Testis (tissue), 3 donors: ENCODE measurements around the gene PRKAG3. TPM values are rescaled to one million over a fixed set of nuclear protein-coding genes. Genes with fewer than 3 reads are reported as not detected.
A peak's percentile ranks its signal among the peaks of the same experiment; 100 is the strongest.

Source experiments
- DNase-seq: peaks from one replicate; pipeline ENCODE4 v3.0.0-alpha.2; 2019
- H3K27ac ChIP-seq, 2 donors: fragments of 200-600 bp; sonication (generic); one replicate each; pipeline ENCODE4 v1.5.1; 2019
- H3K27me3 ChIP-seq: fragments of 200-600 bp; sonication (generic); one replicate; pipeline ENCODE4 v1.5.1; 2019
- H3K36me3 ChIP-seq: fragments of 200-600 bp; sonication (generic); one replicate; pipeline ENCODE4 v1.5.1; 2017; ENCODE audit warnings: low read depth; ENCODE audit errors: missing control alignments
- H3K4me1 ChIP-seq: fragments of 200-600 bp; sonication (generic); one replicate; pipeline ENCODE4 v1.5.1; 2019
- H3K4me3 ChIP-seq, 2 donors: fragments of 200-600 bp; sonication (generic); one replicate each; pipeline ENCODE4 v1.5.1; 2017 to 2019
- H3K9me3 ChIP-seq: fragments of 200-600 bp; sonication (generic); one replicate; pipeline ENCODE4 v1.5.1; 2017
- CTCF ChIP-seq, 3 experiments: fragments of 450-650 bp in 2 of 3; fragments of 200-600 bp in 1 of 3; sonication (generic) in 1 of 3; IDR thresholded peaks; one replicate each; pipeline ENCODE4 v1.5.1; 2016 to 2019; ENCODE audit warnings: antibody characterized with exemption in 3 of 3, mild to moderate bottlenecking in 2 of 3, moderate library complexity in 1 of 3
- POLR2A ChIP-seq: fragments of 450-650 bp; IDR thresholded peaks from one replicate; pipeline ENCODE4 v1.6.1; 2017; ENCODE audit warnings: antibody characterized with exemption, mild to moderate bottlenecking, moderate library complexity
- WGBS, 2 donors: methylation state at CpG; one replicate each; pipeline ENCODE4 v1.1.5; 2018; 5-methylcytosine and 5-hydroxymethylcytosine counted together
- intact Hi-C: fragments of 100-400 bp; cut with DNase I; formaldehyde crosslinking; loops from one replicate; pipeline ENCODE4 v1.15.1; 2023; ENCODE audit warnings: low total_unique reads
- polyA plus RNA-seq: library from polyadenylated mRNA; stranded (reverse); fragments of 350-450 nt; fragmentation: Illumina TruSeq; extraction: RNeasy Lipid Tissue Mini Kit (QIAGEN cat#74804); gene quantifications from one replicate; pipeline ENCODE4 v1.2.3, GENCODE V29; 2014; ENCODE audit warnings: low read depth, low replicate concordance; ENCODE audit not compliant: insufficient read depth
- total RNA-seq, 2 donors: library from RNA; depleted of rRNA; stranded (reverse); fragments of >200 nt; gene quantifications; one replicate each; pipeline ENCODE4 v1.2.3, GENCODE V29; 2016

Gene PRKAG3
- total and polyA plus RNA-seq, 3 donors from 2014 or later: 0.25 to 0.40 (median 0.39) TPM

GRCh38 chr2:218834685-218835084, 3.1 kb upstream of the PRKAG3 start:
- no peak overlapping the region for H3K27ac ChIP-seq
- H3K4me3 ChIP-seq: no peak overlapping the region
- H3K4me1 ChIP-seq: peaks cover 8% of the 10 kb centered on the region
- no peaks in the 10 kb centered on the region for H3K27me3 ChIP-seq
- intact Hi-C loops: no loop called here
- WGBS, 2 donors: 82 to 85% methylated on average over 4 of the region's 4 CpGs
- no peak for DNase-seq
- TF ChIP-seq POLR2A (no peak), CTCF (IDR thresholded peaks at IDR 0.05) (no peak)
- no peaks in the 10 kb centered on the region for H3K36me3 ChIP-seq
- H3K9me3 ChIP-seq: no peaks in the 10 kb centered on the region

- no peaks in the 10 kb centered on the region for H3K27me3 ChIP-seq
- H3K4me1 ChIP-seq: peaks cover 8% of the 10 kb centered on the region
- H3K27ac ChIP-seq: no peak overlapping the region
- H3K4me3 ChIP-seq: no peak overlapping the region
- intact Hi-C loops: no loop called here
- TF ChIP-seq CTCF (IDR thresholded peaks at IDR 0.05) (no peak), POLR2A (no peak)
- no peaks in the 10 kb centered on the region for H3K9me3 ChIP-seq
- DNase-seq: no peak
- no peaks in the 10 kb centered on the region for H3K36me3 ChIP-seq
- WGBS, 2 donors: 70 to 79% methylated on average over 4 of the region's 4 CpGs
Observed at GRCh38 chr2:218833023-218833609, 1.5 kb upstream of the PRKAG3 start.

GRCh38 chr2:218832520-218832919, 917 bp upstream of the PRKAG3 start:
- intact Hi-C loops: no loop called here
- H3K36me3 ChIP-seq: no peaks in the 10 kb centered on the region
- H3K4me1 ChIP-seq: peaks cover 8% of the 10 kb centered on the region
- H3K27me3 ChIP-seq: no peaks in the 10 kb centered on the region
- no peak for TF ChIP-seq POLR2A
- TF ChIP-seq CTCF (IDR thresholded peaks at IDR 0.05): no peak
- WGBS, 2 donors: 34 to 52% methylated on average over 3 of the region's 3 CpGs
- no peaks in the 10 kb centered on the region for H3K9me3 ChIP-seq
- DNase-seq: peak; percentile 30
- no peak overlapping the region for H3K27ac ChIP-seq
- H3K4me3 ChIP-seq: no peak overlapping the region

GRCh38 chr2:218832081-218832480, 478 bp upstream of the PRKAG3 start:
- no peak overlapping the region for H3K4me3 ChIP-seq
- WGBS, 2 donors: 73 to 75% methylated on average over 3 of the region's 3 CpGs
- no peaks in the 10 kb centered on the region for H3K36me3 ChIP-seq
- H3K27me3 ChIP-seq: no peaks in the 10 kb centered on the region
- no peak for DNase-seq
- TF ChIP-seq POLR2A (no peak), CTCF (IDR thresholded peaks at IDR 0.05) (no peak)
- H3K9me3 ChIP-seq: no peaks in the 10 kb centered on the region
- intact Hi-C loops: no loop called here
- H3K4me1 ChIP-seq: peaks cover 8% of the 10 kb centered on the region
- H3K27ac ChIP-seq: no peak overlapping the region
